NT2/D1 (cell line): Measurements from ENCODE around the gene PIK3AP1.
"Not testable (repeated sequence)": the region's sequence is repeated elsewhere in the genome, so short reads cannot be mapped to it uniquely, and the experiment has no call there.

Source experiments
- DNase-seq: peaks from one replicate; pipeline ENCODE4 v3.0.0-alpha.2; 2011; ENCODE audit warnings: low read depth, low spot score
- H3K27me3 ChIP-seq: 2 replicates; pipeline ENCODE4 v1.6.0; 2011; ENCODE audit warnings: mild to moderate bottlenecking; ENCODE audit not compliant: insufficient read length, insufficient read depth
- H3K36me3 ChIP-seq: 2 replicates; pipeline ENCODE4 v1.6.1; 2011; ENCODE audit warnings: mild to moderate bottlenecking, low read length, mixed read lengths; ENCODE audit not compliant: insufficient read depth, insufficient read length
- H3K4me1 ChIP-seq: 2 replicates; pipeline ENCODE4 v1.5.1; 2011; ENCODE audit not compliant: insufficient read depth, insufficient read length
- H3K4me3 ChIP-seq: 2 replicates; pipeline ENCODE4 v1.5.1; 2011; ENCODE audit warnings: low read depth; ENCODE audit not compliant: insufficient read length
- H3K9ac ChIP-seq: 2 replicates; pipeline ENCODE4 v1.6.0; 2011; ENCODE audit warnings: low read depth; ENCODE audit not compliant: insufficient read length
- H3K9me3 ChIP-seq: 2 replicates; pipeline ENCODE4 v1.5.1; 2011; ENCODE audit warnings: mild to moderate bottlenecking, low read length; ENCODE audit not compliant: insufficient read depth
- SUZ12 ChIP-seq: IDR thresholded peaks from 2 replicates; pipeline ENCODE4 v1.6.1; 2011; ENCODE audit not compliant: insufficient read length, insufficient read depth; ENCODE audit errors: extremely low read depth
- YY1 ChIP-seq: IDR thresholded peaks from 2 replicates; pipeline ENCODE4 v1.6.1; 2011; ENCODE audit not compliant: insufficient read length, insufficient read depth
- ZNF274 ChIP-seq: IDR thresholded peaks from 2 replicates; pipeline ENCODE4 v1.6.1; 2011; ENCODE audit warnings: mild to moderate bottlenecking, low read depth, low read length

Gene PIK3AP1

DNA sequence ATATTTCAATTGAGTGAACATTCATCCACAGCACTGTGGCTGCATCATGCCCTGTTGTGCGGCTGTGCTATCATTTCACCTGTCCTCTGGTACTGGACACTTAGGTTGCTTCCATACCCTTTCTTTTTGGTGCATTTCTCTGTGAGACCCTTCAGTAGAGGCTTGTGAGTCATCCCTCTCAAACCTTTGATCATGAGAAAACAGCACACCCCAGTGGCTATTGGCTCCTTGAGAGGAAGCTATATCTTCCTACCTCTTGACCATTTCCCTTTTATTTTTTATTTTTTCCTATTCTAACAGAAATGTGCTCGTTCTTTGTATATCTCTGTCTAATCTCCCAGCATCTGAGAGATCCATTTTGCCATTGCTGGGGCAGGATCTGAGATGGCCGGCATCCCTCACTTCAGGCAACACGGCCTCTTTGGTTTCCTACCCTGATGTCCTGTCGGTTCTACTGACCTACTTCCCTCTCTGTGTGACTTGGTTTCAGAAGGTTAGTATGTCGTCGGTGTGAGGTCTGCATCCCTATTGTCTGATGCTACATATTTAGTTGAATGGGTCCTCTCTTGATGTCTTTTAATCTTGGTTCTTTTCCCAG lies 23.8 kb upstream of the PIK3AP1 start:
- no peak overlapping the region for H3K4me3 ChIP-seq
- no peak for TF ChIP-seq YY1
- TF ChIP-seq SUZ12 = no peak
- no peak for TF ChIP-seq ZNF274
- no peak for DNase-seq
- H3K4me1 ChIP-seq = no peaks in the 10 kb centered on the region
- no peaks in the 10 kb centered on the region for H3K36me3 ChIP-seq
- no peak overlapping the region for H3K9ac ChIP-seq
- no peaks in the 10 kb centered on the region for H3K27me3 ChIP-seq
- H3K9me3 ChIP-seq = no peaks in the 10 kb centered on the region

DNA sequence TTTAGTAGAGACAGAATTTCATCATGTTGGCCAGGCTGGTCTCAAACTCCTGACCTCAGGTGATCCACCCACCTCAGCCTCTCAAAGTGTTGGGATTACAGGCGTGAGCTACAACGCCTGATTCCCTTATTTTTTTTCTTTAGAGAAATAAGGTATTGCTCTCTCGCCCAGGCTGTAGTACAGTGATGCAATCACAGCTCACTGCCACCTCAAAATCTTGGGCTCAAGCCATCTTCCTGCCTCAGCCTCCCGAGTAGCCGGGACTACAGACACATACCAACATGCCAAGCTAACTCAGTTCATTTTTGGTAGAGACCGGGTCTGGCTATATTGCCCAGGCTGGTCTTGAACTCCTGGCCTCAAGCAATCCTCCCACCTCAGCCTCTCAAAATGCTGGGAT lies 21.2 kb upstream of the PIK3AP1 start:
- DNase-seq, H3K9me3 ChIP-seq, H3K27me3 ChIP-seq, H3K4me1 ChIP-seq, H3K4me3 ChIP-seq, H3K9ac ChIP-seq, H3K36me3 ChIP-seq: not testable (repeated sequence)

DNA sequence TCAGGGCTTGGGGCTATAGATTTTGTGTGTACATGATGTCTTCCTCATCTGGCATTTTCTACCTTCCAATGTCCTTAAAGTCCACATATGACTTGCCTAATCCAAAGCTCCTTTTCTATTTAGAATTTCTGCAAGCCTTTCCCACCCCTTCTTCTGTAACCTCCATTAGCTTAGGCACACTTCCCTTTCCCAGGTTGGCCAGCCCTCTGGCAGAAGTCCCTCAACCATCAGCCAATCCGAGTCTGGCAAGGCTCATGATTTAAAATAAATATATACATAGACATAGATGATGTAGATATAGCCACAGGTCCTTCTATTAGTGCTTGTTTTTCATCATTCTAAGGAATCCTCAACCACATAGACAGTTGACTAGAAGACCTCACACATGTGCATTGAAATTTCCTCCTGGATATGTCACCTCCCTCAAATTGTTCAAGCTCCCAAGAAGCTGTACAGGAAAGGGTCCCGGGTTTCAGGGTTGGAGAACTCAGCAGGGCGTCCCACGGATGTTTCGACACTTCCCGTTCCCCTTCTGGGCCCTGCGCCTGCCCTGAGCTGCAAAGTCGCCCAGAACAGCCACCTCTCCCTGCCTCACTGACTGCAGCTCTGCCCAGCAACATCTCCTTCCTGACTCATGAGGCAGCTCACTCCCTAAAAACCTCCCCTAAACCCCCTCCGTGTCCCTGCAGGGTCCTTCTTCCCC lies 20.4 kb upstream of the PIK3AP1 start:
- Histone ChIP-seq H3K36me3 (no peaks in the 10 kb centered on the region), H3K9me3 (no peaks in the 10 kb centered on the region), H3K4me1 (no peaks in the 10 kb centered on the region), H3K27me3 (no peaks in the 10 kb centered on the region), H3K4me3 (no peak overlapping the region), H3K9ac (no peak overlapping the region)
- TF ChIP-seq YY1 (no peak), SUZ12 (no peak), ZNF274 (no peak)
- DNase-seq = no peak

DNA sequence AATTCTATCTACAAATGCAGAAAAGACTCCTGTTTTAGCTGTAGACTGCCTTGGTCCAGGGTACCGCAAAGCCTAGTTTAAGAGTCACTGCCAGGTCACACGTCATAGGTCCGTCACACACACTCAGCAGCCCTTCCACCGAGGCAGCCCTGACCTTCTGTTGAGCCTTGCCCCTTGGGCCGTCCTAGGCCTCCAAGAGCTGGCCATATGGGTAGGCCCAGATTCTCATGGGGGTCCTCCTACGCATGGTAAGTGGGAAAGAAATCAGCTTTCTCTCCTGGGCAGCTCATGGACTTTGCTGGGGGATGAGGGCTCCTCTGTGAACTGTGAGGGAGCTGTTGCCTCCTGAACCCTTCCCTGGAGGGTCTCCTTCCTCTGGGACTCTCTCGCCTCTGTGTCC lies 19.8 kb upstream of the PIK3AP1 start:
- no peak overlapping the region for H3K9ac ChIP-seq
- H3K36me3 ChIP-seq = no peaks in the 10 kb centered on the region
- H3K4me3 ChIP-seq = no peak overlapping the region
- H3K9me3 ChIP-seq = no peaks in the 10 kb centered on the region
- no peaks in the 10 kb centered on the region for H3K27me3 ChIP-seq
- TF ChIP-seq ZNF274 (no peak), SUZ12 (no peak), YY1 (no peak)
- no peaks in the 10 kb centered on the region for H3K4me1 ChIP-seq
- DNase-seq = no peak

DNA sequence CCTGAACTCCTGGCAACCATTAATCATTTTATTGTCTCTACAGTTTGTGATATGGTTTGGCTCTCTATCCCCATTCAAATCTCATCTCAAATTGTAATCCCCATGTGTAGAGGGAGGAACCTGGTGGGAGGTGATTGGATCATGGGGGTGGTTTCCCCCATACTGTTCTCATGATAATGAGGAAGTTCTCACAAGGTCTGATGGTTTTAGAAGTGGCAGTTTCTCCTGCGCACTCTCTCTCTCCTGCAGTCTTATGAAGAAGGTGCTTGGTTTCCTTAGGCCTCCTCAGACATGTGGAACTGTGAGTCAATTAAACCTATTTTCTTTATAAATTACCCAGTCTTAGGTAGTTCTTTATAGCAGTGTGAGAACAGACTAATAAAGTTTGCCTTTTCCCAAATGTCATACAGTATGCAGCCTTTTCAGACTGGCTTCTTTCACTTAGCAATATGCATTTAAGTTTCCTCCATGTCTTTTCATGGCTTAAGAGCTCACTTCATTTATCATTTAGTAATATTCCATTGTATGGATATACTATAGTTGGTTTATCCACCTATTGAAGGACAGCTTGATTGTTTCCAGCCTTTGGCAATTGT lies 17.1 kb upstream of the PIK3AP1 start:
- H3K4me3 ChIP-seq, H3K36me3 ChIP-seq, H3K9ac ChIP-seq, H3K27me3 ChIP-seq, DNase-seq, H3K4me1 ChIP-seq, H3K9me3 ChIP-seq: not testable (repeated sequence)

DNA sequence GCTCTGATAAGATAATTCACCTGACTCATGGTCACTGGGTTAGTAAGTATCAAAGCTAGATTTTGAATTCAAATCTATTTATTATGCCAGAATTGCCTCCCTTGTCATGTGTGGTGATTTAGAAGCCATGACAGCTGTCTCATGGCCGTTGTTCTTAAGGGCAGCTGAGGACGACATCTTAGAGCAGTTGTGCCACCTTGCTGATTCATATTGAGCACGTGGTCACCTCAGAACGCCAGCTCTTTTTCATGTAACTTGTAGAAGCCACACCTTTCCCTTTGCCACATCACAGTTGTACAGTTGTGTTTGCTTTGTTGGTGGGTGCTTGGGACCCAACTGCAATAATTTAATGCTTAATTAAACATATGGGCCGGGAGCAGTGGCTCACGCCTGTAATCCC lies 4.3 kb upstream of the PIK3AP1 start:
- Histone ChIP-seq H3K4me3 (no peak overlapping the region), H3K36me3 (no peaks in the 10 kb centered on the region), H3K9me3 (no peaks in the 10 kb centered on the region), H3K9ac (no peak overlapping the region), H3K4me1 (no peaks in the 10 kb centered on the region), H3K27me3 (peaks cover 4% of the 10 kb centered on the region)
- TF ChIP-seq ZNF274 (no peak), YY1 (no peak)
- DNase-seq = no peak

GRCh38 chr10:96721207-96721572 lies 876 bp upstream of the PIK3AP1 start:
- Histone ChIP-seq H3K36me3 (no peaks in the 10 kb centered on the region), H3K4me1 (no peaks in the 10 kb centered on the region), H3K9me3 (no peaks in the 10 kb centered on the region), H3K9ac (no peak overlapping the region), H3K4me3 (peak overlapping the region; percentile 66), H3K27me3 (peaks cover 19% of the 10 kb centered on the region)
- no peak for TF ChIP-seq SUZ12
- no peak for TF ChIP-seq ZNF274
- TF ChIP-seq YY1 = no peak
- no peak for DNase-seq
